Natural killer cell treated with Interleukin-12 subunit alpha and Interleukin-12 subunit beta and Interleukin-15 and Interleukin-18, amount 100 ng/mL, for 72 hours (primary cell): ENCODE results near the gene KRTAP10-1. TPM values are rescaled to one million over a fixed set of nuclear protein-coding genes. Genes with fewer than 3 reads are reported as not detected.
"Not testable (repeated sequence)": the region's sequence is repeated elsewhere in the genome, so short reads cannot be mapped to it uniquely, and the experiment has no call there.

Experiments used
- ATAC-seq, 2 donors: fragments of 150-1000 bp; cut with Tn5 transposase in 1 of 2; sonication (Bioruptor Pico), chemical (Tn5 transposase) in 1 of 2; 2 replicates each; pipeline ENCODE4 v1.10.0; 2021
- DNase-seq: peaks from one replicate; pipeline ENCODE4 v3.0.0; 2022; ENCODE audit warnings: low spot score
- H3K27ac Mint-ChIP-seq, 2 donors: 1 replicate in 1 of 2; 2 replicates in 1 of 2; pipeline ENCODE4 v1.8.0; 2022; ENCODE audit warnings: mixed read lengths in 2 of 2, mild to moderate bottlenecking in 1 of 2, moderate library complexity in 1 of 2
- H3K27me3 Mint-ChIP-seq, 2 donors: 1 replicate in 1 of 2; 2 replicates in 1 of 2; pipeline ENCODE4 v1.8.0; 2022; ENCODE audit warnings: mixed read lengths in 2 of 2
- H3K36me3 Mint-ChIP-seq: one replicate; pipeline ENCODE4 v1.8.0; 2022; ENCODE audit warnings: mixed read lengths
- H3K4me1 Mint-ChIP-seq, 2 donors: 1 replicate in 1 of 2; 2 replicates in 1 of 2; pipeline ENCODE4 v1.8.0; 2022; ENCODE audit warnings: low read depth in 2 of 2, mixed read lengths in 2 of 2, mild to moderate bottlenecking in 1 of 2
- H3K4me3 Mint-ChIP-seq: one replicate; pipeline ENCODE4 v1.8.0; 2022; ENCODE audit warnings: mixed read lengths
- H3K9me3 Mint-ChIP-seq: 2 replicates; pipeline ENCODE4 v1.8.0; 2022; ENCODE audit warnings: mixed read lengths
- total RNA-seq, 2 donors: library from RNA; stranded (reverse); gene quantifications; one replicate each; pipeline ENCODE4 v1.2.3, GENCODE V29; 2022

KRTAP10-1 gene, protein sequence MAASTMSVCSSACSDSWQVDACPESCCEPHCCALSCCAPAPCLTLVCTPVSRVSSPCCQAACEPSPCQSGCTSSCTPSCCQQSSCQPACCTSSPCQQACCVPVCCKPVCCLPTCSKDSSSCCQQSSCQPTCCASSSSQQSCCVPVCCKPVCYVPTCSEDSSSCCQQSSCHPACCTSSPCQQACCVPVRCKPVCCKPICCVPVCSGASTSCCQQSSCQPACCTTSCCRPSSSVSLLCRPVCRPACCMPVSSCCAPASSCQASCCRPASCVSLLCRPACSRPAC
- total RNA-seq: not detected

DNA sequence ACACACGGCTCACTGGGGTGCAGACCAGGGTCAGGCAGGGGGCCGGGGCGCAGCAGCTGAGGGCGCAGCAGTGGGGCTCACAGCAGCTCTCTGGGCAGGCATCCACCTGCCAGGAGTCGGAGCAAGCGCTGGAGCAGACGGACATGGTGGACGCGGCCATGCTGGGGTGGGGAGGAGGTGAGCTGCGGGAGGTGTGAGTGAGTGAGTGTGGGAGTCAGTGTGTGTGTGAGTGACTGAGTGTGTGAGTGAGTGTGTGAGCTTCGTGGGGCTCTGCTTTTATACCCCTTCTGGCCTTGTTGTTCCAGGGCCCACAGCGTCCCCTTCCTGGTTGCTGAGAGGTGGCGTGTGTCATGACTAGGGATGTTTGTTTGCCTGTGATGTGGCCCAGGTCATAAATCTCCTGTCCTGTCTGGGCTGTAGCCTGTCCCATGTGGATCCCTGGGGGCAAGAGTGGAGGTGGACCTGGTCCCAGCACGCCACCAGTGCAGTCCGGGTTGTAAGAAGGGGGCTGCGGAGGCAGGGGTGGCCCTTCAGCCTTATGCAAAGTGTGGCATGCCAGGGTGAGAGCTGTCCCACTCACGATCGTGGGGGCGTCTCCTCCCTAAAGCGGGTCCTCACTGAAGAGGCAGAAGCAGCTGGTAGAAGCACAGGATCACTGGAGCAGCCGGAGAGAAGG, at the start of gene KRTAP10-1:
KRTAP10-1 (minus strand) TSS at position 205 of the 676 bp plus-strand sequence; CDS start at position 160, 45 bp downstream.
- no peak within 1 kb of the TSS for H3K27ac Mint-ChIP-seq

DNA sequence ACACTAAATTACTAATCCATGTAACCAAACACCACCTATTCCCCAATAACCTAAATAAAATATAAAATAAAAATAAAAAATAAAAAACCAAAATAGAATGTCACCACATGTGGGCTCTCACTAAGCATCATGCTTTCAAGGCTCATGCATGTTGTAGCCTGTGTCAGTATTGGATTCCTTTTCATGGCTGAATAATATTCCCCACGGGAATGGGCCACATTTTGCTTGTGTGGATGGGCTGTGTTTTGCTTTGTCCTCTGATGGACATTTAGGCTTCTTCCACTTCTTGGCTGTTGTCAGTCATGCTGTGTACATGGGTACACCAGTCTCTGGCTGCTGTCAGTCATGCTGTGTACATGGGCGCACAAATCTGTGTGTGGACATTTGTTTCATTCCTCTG, 49.1 kb upstream of the KRTAP10-1 start:
- Mint-ChIP-seq H3K27me3 (peaks cover 36 to 38% of the 10 kb centered on the region in 2 donors), H3K27ac (no peak overlapping the region)

More for the DNA sequence above, at the start of gene KRTAP10-1:
- H3K4me3 Mint-ChIP-seq: no peak within 1 kb of the TSS
- peak; percentile 24 to 36 for ATAC-seq
- DNase-seq: no peak
- H3K27me3 Mint-ChIP-seq: peaks cover 5 to 6% of the 10 kb centered on the region in 2 donors
- H3K4me1 Mint-ChIP-seq: no peaks in the 10 kb centered on the region
- no peaks in the 10 kb centered on the region for H3K9me3 Mint-ChIP-seq
- H3K36me3 Mint-ChIP-seq: no peaks in the 10 kb centered on the region

DNA sequence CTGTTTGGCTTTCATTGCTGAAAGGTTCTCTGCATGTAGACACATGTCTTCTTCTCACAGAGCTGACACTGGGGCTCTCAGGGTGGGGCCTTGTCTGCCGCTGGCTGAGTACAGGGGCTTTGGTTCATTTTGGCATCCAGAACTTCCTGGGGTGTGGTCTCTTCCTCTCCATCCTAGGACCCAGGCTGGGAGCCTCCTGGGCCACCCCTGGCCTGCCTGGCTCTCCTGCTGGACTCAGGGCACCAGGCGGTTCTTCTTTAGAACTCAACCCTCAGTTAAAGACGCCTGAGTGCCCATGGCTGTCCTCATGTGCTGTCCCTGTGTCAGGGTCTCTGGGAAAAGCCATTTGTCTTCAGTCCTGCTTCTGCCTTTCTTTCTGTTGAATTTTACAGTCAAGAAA, 45.9 kb upstream of the KRTAP10-1 start:
- Mint-ChIP-seq H3K9me3 (peaks cover 3% of the 10 kb centered on the region), H3K27me3 (peaks cover 45 to 49% of the 10 kb centered on the region in 2 donors), H3K4me1 (no peaks in the 10 kb centered on the region), H3K27ac (no peak overlapping the region), H3K36me3 (peaks cover 16% of the 10 kb centered on the region), H3K4me3 (no peak overlapping the region)
- ATAC-seq (no peak), DNase-seq (no peak)

More for the DNA sequence above, 49.1 kb upstream of the KRTAP10-1 start:
- no peak for DNase-seq
- Mint-ChIP-seq H3K9me3 (no peaks in the 10 kb centered on the region), H3K4me1 (peaks cover 0 to 7% of the 10 kb centered on the region in 2 donors), H3K4me3 (no peak overlapping the region), H3K36me3 (no peaks in the 10 kb centered on the region)
- ATAC-seq: no peak

DNA sequence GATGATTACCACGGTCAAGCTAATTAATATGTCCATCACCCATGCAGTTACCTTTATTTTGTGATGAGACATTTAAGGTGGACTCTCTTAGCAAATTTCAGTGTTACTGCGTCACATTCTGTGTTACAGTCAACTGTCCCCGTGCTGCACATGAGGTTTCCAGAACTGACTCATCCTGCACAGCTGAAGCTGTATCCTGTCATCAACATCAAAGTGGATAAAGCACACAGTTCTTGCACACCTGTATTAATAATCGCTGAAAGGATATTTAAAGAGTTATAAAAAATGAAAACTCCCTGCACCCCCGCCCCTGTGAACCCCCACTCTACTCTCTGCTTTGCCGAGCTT, 43.8 kb upstream of the KRTAP10-1 start:
- Mint-ChIP-seq H3K9me3 (peaks cover 3% of the 10 kb centered on the region), H3K27me3 (peaks cover 45 to 49% of the 10 kb centered on the region in 2 donors), H3K27ac (no peak overlapping the region), H3K4me3 (no peak overlapping the region), H3K4me1 (no peaks in the 10 kb centered on the region), H3K36me3 (peaks cover 23% of the 10 kb centered on the region)
- DNase-seq (no peak), ATAC-seq (peak in 1 of 2 donors; percentile 58)

DNA sequence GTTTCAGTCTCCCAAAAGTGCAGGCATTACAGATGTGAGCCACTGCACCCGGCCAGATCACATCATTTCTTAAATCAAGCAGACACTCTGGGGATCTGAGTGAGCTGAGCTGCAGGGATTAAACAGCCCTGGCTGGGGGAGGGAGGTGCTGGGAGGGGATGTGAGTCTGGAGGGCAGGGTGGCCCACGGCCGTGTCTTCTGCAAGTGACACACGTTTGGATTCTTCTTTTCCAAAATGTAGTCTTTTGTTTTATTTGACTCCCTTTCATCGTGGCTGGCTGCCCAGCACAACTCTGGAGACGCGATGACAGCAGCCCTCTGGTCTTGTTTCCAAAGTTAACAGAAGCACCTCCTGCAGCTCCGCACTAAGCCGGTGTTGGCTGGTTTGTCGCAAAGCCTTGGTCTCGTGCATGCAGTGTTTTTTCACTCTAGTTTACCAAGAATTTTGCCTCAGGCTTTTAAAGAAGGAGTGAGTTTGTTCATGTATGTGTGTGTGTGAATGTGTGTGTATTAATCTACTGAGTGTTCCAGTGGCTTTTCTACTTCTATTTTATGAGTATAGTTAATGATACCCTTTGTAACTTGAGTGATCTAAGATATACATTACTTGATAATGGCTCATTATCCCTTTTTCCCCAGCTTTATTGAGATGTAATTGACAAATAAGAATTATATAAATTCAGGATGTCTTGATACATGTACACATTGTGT, 43.2 kb upstream of the KRTAP10-1 start:
- no peak overlapping the region for H3K27ac Mint-ChIP-seq
- no peaks in the 10 kb centered on the region for H3K4me1 Mint-ChIP-seq
- ATAC-seq (no peak), DNase-seq (no peak)
- H3K9me3 Mint-ChIP-seq: peaks cover 3% of the 10 kb centered on the region
- peaks cover 23% of the 10 kb centered on the region for H3K36me3 Mint-ChIP-seq
- H3K27me3 Mint-ChIP-seq: peaks cover 45 to 49% of the 10 kb centered on the region in 2 donors
- no peak overlapping the region for H3K4me3 Mint-ChIP-seq

DNA sequence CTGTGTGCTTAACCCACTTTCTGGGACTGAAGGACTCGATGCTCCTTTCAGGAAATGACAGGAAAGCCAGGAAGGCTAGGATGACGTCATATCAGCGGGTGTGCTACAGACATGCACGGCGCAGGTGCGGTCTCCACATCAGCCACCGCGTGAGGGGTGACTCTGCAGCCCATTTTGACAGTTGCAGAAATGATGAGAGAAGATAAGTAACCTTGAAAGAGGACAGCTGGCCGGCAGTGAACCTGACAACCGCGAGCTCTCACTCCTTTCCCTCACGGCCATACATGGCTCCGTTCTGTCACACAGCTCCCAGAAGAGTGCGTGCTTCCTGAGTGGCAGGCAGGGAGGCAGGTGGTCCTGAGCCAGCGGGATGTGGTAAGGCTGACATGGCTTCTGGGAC, 42.1 kb upstream of the KRTAP10-1 start:
- H3K27me3 Mint-ChIP-seq: peaks cover 35 to 39% of the 10 kb centered on the region in 2 donors
- H3K9me3 Mint-ChIP-seq: peaks cover 3% of the 10 kb centered on the region
- ATAC-seq (no peak), DNase-seq (no peak)
- no peak overlapping the region for H3K4me3 Mint-ChIP-seq
- no peak overlapping the region for H3K27ac Mint-ChIP-seq
- H3K36me3 Mint-ChIP-seq: peaks cover 23% of the 10 kb centered on the region
- H3K4me1 Mint-ChIP-seq: no peaks in the 10 kb centered on the region

DNA sequence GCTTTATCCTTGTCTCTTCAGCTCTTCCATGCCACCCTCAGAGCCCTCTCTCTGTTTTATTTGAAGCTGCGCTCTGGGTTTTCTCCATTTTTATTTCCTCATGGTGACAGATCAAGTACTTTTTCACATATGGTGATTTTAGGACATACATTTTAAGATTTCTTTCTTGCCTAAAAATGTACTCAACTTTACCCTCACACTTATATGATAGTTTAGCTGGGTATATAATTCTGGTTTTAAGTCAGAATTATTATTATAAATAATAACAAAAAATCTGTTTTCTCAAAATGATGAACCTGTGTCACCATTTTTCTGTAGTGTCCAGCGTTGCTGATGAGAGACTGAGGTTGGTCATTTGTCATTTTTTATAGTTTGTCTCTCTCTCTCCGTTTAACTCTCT, 41.2 kb upstream of the KRTAP10-1 start:
- Mint-ChIP-seq H3K9me3 (peaks cover 6% of the 10 kb centered on the region), H3K36me3 (peaks cover 23% of the 10 kb centered on the region), H3K27me3 (peaks cover 28 to 30% of the 10 kb centered on the region in 2 donors), H3K4me3 (no peak overlapping the region), H3K27ac (no peak overlapping the region), H3K4me1 (no peaks in the 10 kb centered on the region)
- DNase-seq: no peak
- ATAC-seq: no peak

DNA sequence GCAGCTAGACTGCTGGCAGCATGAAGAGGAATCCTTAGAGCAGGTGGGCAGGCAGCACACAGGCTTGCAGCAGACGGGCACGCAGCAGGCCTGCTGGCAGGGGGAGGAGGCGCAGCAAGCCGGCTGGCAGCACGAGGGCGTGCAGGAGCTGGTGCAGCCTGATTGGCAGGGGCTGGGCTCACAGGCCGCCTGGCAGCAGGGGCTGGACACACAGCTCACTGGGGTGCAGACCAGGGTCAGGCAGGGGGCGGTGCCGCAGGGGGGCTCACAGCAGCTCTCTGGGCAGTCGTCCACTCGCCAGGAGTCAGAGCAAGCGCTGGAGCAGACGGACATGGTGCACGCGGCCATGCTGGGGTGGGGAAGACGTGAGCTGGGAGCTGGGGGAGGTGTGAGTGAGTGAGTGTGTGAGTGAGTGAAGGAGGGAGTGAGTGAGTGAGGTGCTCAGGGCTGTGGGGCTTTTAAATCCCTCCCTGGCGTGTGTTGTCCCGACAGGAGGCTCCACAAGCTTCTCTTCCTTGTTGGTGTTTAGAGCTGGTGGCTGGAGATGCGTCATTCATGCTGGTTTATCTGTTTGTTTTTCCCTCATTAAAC, 40.3 kb upstream of the KRTAP10-1 start, which contains the start of gene KRTAP10-5:
KRTAP10-5 (minus strand) TSS at position 374 of the 591 bp plus-strand sequence; CDS start at position 348, 26 bp downstream.
- H3K27ac Mint-ChIP-seq, H3K9me3 Mint-ChIP-seq, H3K4me1 Mint-ChIP-seq, H3K4me3 Mint-ChIP-seq, ATAC-seq, DNase-seq: not testable (repeated sequence)
- Mint-ChIP-seq H3K36me3 (peaks cover 23% of the 10 kb centered on the region), H3K27me3 (peaks cover 28 to 29% of the 10 kb centered on the region in 2 donors)

DNA sequence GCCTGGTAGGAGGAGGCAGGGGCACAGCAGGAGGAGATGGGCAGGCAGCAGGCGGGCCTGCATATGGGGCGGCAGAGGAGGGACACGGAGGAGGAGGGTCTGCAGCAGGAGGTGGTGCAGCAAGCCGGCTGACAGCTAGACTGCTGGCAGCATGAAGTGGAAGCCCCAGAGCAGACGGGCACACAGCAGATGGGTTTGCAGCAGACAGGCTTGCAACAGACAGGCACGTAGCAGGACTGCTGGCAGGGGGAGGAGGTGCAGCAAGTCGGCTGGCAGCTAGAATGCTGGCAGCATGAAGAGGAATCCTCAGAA, 39.8 kb upstream of the KRTAP10-1 start:
- H3K4me1 Mint-ChIP-seq: peaks cover 0 to 2% of the 10 kb centered on the region in 2 donors
- DNase-seq (no peak), ATAC-seq (no peak)
- no peak overlapping the region for H3K4me3 Mint-ChIP-seq
- H3K36me3 Mint-ChIP-seq: peaks cover 23% of the 10 kb centered on the region
- no peak overlapping the region for H3K27ac Mint-ChIP-seq
- peaks cover 27 to 31% of the 10 kb centered on the region in 2 donors for H3K27me3 Mint-ChIP-seq
- H3K9me3 Mint-ChIP-seq: peaks cover 6% of the 10 kb centered on the region

DNA sequence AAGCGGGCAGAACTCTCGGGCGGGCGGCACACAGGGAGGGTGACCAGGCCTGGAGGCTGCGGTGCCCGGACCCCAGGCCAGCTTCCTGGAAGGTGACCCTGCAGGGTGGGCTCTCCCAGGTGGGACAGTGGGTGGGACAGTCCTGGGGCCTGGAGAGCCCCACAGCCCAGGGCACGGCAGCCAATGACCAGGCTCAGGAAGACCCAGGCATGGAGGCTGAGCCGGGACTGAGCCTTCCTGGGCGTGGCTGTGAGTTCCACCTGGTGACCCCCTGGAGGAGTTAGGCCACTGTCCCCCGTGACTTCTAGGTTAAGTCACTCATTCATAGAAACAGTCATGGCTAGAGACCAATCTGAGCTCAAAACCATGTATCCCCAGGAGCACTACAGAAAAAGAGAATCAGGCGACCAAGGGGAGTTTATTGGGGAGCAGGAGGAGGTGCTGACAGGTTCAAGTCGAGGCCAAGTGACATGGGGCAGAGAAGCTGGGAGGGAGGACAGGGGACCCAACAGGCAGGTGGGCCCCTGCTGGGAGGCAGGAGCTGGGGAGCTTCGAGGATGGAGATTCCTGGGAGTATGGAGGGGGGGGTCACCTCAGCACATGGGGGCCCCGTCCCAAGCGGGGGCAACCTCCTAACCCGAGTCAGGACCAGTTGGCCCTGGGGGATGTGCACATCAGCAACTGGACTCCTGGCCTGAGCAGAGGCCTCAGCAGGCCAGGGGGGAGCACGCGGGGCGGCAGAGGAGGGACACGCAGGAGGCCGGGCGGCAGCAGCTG, 39.2 kb upstream of the KRTAP10-1 start:
- H3K27me3 Mint-ChIP-seq: peaks cover 24 to 29% of the 10 kb centered on the region in 2 donors
- peaks cover 6% of the 10 kb centered on the region for H3K9me3 Mint-ChIP-seq
- H3K36me3 Mint-ChIP-seq: peaks cover 23% of the 10 kb centered on the region
- no peak overlapping the region for H3K4me3 Mint-ChIP-seq
- peaks cover 0 to 2% of the 10 kb centered on the region in 2 donors for H3K4me1 Mint-ChIP-seq
- H3K27ac Mint-ChIP-seq: no peak overlapping the region
- no peak for DNase-seq
- ATAC-seq: no peak

DNA sequence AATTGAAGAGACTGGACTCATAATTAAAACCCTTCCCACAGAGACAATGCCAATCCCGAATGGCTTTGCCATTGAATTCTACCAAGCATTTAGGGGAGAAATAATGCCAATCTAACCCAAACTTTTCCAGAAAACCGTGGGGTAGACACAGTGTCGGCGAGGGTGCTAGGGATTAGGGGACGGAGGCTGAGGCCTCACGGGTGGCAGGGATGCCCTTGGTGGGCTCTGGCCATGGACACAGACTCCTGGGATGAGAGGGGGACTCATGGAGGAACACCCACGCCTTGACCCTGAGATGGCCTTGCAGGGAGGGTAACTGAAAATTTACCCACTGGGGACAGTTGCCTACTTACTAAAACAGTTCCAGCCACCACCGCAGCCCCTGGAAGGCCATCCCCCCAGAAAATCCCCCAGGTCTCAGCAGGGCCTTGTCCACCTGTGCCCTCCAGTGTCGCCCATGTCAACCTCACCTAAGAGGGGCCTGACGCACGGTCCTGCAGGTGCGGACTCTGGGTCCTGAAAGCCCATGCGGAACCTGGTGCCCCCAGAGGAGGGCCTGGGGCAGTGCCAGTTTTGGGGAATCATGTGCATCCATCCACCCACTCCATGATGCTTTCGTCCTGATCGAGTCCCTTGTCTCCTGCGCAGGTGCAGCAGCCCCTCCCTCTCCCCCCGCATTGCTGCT, 38.5 kb upstream of the KRTAP10-1 start:
- no peak overlapping the region for H3K27ac Mint-ChIP-seq
- peaks cover 23% of the 10 kb centered on the region for H3K36me3 Mint-ChIP-seq
- no peak overlapping the region for H3K4me3 Mint-ChIP-seq
- DNase-seq (no peak), ATAC-seq (no peak)
- peaks cover 0 to 2% of the 10 kb centered on the region in 2 donors for H3K4me1 Mint-ChIP-seq
- H3K27me3 Mint-ChIP-seq: peaks cover 21 to 22% of the 10 kb centered on the region in 2 donors
- H3K9me3 Mint-ChIP-seq: peaks cover 6% of the 10 kb centered on the region

DNA sequence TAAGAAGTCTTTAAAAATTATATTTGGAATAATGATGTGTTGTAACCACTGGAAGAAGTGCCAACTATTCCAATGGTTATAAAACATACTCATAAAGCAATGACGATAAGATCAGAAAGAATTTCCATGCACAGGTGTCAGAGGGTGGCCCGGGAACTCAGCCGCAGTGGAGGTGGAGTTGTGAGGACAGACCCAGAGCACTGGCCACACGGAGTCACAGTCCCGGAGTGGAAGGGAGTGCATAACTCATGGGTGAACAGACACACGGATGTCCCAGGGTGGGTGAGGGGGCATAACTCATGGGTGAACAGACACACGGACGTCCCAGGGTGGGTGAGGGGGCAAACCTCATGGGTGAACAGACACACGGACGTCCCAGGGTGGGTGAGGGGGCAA, 36.0 kb upstream of the KRTAP10-1 start:
- H3K4me3 Mint-ChIP-seq: no peak overlapping the region
- peaks cover 8% of the 10 kb centered on the region for H3K36me3 Mint-ChIP-seq
- DNase-seq: no peak
- H3K9me3 Mint-ChIP-seq: peaks cover 3% of the 10 kb centered on the region
- peaks cover 0 to 2% of the 10 kb centered on the region in 2 donors for H3K4me1 Mint-ChIP-seq
- no peak overlapping the region for H3K27ac Mint-ChIP-seq
- H3K27me3 Mint-ChIP-seq: peaks cover 23 to 32% of the 10 kb centered on the region in 2 donors
- ATAC-seq: no peak
